Activated CD4-positive, alpha-beta memory T cell treated with anti-CD3 and anti-CD28 coated beads for 36 hours (primary cell): ENCODE data around the gene STAG2. TPM values are rescaled to one million over a fixed set of nuclear protein-coding genes. Genes with fewer than 3 reads are reported as not detected.

Experiments
- CTCF ChIA-PET: fragments of 350-600 bp; sonication (Branson Sonifier 250); formaldehyde crosslinking; loops from one replicate; lab custom pipeline; 2021; ENCODE audit warnings: antibody characterized with exemption, inconsistent platforms; lab: Charles Lee
- POLR2A ChIA-PET: fragments of 350-600 bp; sonication (Branson Sonifier 250); formaldehyde crosslinking; loops from one replicate; lab custom pipeline; 2021; ENCODE audit warnings: antibody characterized with exemption; lab: Charles Lee
- DNase-seq: peaks from one replicate; pipeline ENCODE4 v3.0.0-alpha.2; 2020
- H3K27ac Mint-ChIP-seq: one replicate; pipeline ENCODE4 v1.8.0; 2021; ENCODE audit warnings: mixed read lengths
- H3K27me3 Mint-ChIP-seq: one replicate; pipeline ENCODE4 v1.8.0; 2021; ENCODE audit warnings: mixed read lengths
- H3K36me3 Mint-ChIP-seq: one replicate; pipeline ENCODE4 v1.8.0; 2021; ENCODE audit warnings: mixed read lengths
- H3K4me1 Mint-ChIP-seq: one replicate; pipeline ENCODE4 v1.8.0; 2021; ENCODE audit warnings: low read depth, mixed read lengths
- H3K4me3 Mint-ChIP-seq: one replicate; pipeline ENCODE4 v1.8.0; 2021; ENCODE audit warnings: mild to moderate bottlenecking, mixed read lengths
- H3K9me3 Mint-ChIP-seq: one replicate; pipeline ENCODE4 v1.8.0; 2021; ENCODE audit warnings: mixed read lengths
- intact Hi-C: fragments of 100-400 bp; cut with micrococcal nuclease; formaldehyde crosslinking; loops from one replicate; pipeline ENCODE4 v1.15.1; 2023
- total RNA-seq, 2 experiments: library from RNA; stranded (reverse); gene quantifications; one replicate each; pipeline ENCODE4 v1.2.3, GENCODE V29; 2021

The STAG2 gene
- total RNA-seq, 2 experiments from 2014 or later: 86.3 to 90.1 TPM

DNA sequence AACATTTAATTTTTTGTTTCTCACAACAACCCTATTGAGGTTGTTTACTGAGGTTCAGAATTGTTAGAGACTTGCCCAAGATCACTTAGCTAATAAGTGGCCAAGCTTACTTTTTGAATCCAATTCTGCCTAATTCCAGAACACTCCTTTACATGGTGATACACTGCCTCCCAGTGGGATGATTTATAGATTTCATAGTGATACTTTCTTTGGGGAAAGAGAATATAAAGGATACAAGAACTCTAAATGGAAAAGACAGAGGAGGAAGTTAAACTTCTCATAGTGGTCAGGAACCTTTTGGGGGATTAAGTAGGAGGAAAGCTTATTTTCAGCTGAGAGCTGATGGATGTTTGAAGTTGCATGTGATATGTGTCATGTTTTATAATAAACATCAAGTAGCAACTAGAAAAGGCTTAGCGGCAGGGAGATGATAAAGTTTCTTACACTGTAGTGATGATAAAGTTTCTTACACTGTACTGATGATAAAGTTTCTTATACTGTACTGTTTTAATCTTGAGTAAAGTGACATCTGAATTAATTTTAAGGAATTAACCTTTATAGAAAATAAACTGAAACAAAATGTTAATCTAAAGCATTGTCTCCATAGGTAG lies 15.3 kb downstream of the STAG2 start:
- peak overlapping the region; percentile 24 for H3K27ac Mint-ChIP-seq
- CTCF ChIA-PET: interaction anchor here (0.6 to 1.0 kb wide), 5 partner anchors 9 to 41 kb away, joined by 3 to 6 read pairs (median 3); no protein-coding TSS in a partner anchor
- intact Hi-C loops: loop anchor here (2.0 kb wide), 1 partner anchor 14 kb away; no protein-coding TSS in a partner anchor

GRCh38 chrX:123983240-123983639 lies 21.7 kb downstream of the STAG2 start:
- CTCF ChIA-PET: no interaction called here
- intact Hi-C loops: no loop called here
- no peak overlapping the region for H3K4me3 Mint-ChIP-seq
- H3K4me1 Mint-ChIP-seq: peaks cover 49% of the 10 kb centered on the region
- H3K27me3 Mint-ChIP-seq: no peaks in the 10 kb centered on the region
- DNase-seq: no peak
- H3K9me3 Mint-ChIP-seq: no peaks in the 10 kb centered on the region
- POLR2A ChIA-PET: no interaction called here
- peaks cover 2% of the 10 kb centered on the region for H3K36me3 Mint-ChIP-seq
- H3K27ac Mint-ChIP-seq: no peak overlapping the region

More for the DNA sequence above, 15.3 kb downstream of the STAG2 start:
- no peaks in the 10 kb centered on the region for H3K27me3 Mint-ChIP-seq
- no peak for DNase-seq
- no peaks in the 10 kb centered on the region for H3K9me3 Mint-ChIP-seq
- no peaks in the 10 kb centered on the region for H3K36me3 Mint-ChIP-seq
- peaks cover 36% of the 10 kb centered on the region for H3K4me1 Mint-ChIP-seq
- POLR2A ChIA-PET: no interaction called here
- H3K4me3 Mint-ChIP-seq: no peak overlapping the region

GRCh38 chrX:123986377-123986776 lies 24.9 kb downstream of the STAG2 start:
- Mint-ChIP-seq H3K4me1 (peaks cover 52% of the 10 kb centered on the region), H3K9me3 (no peaks in the 10 kb centered on the region), H3K27ac (no peak overlapping the region), H3K27me3 (no peaks in the 10 kb centered on the region), H3K36me3 (peaks cover 2% of the 10 kb centered on the region), H3K4me3 (no peak overlapping the region)
- ChIA-PET CTCF (interaction anchor here (0.6 kb wide), 1 partner anchor 153 kb away, joined by 3 read pairs; no protein-coding TSS in a partner anchor), POLR2A (no interaction called here)
- DNase-seq: no peak
- intact Hi-C loops: no loop called here

GRCh38 chrX:123988423-123989111 lies 27.1 kb downstream of the STAG2 start:
- peaks cover 50% of the 10 kb centered on the region for H3K4me1 Mint-ChIP-seq
- no peak overlapping the region for H3K4me3 Mint-ChIP-seq
- ChIA-PET POLR2A (no interaction called here), CTCF (no interaction called here)
- intact Hi-C loops: no loop called here
- DNase-seq: no peak
- no peaks in the 10 kb centered on the region for H3K9me3 Mint-ChIP-seq
- no peaks in the 10 kb centered on the region for H3K27me3 Mint-ChIP-seq
- H3K27ac Mint-ChIP-seq: no peak overlapping the region
- H3K36me3 Mint-ChIP-seq: no peaks in the 10 kb centered on the region

- no peak for DNase-seq
- intact Hi-C loops: no loop called here
- Mint-ChIP-seq H3K27ac (no peak overlapping the region), H3K9me3 (no peaks in the 10 kb centered on the region), H3K27me3 (no peaks in the 10 kb centered on the region), H3K4me1 (peaks cover 50% of the 10 kb centered on the region), H3K4me3 (no peak overlapping the region), H3K36me3 (no peaks in the 10 kb centered on the region)
- CTCF ChIA-PET: no interaction called here
- POLR2A ChIA-PET: no interaction called here
Measured at GRCh38 chrX:123989235-123989634, 27.7 kb downstream of the STAG2 start.

DNA sequence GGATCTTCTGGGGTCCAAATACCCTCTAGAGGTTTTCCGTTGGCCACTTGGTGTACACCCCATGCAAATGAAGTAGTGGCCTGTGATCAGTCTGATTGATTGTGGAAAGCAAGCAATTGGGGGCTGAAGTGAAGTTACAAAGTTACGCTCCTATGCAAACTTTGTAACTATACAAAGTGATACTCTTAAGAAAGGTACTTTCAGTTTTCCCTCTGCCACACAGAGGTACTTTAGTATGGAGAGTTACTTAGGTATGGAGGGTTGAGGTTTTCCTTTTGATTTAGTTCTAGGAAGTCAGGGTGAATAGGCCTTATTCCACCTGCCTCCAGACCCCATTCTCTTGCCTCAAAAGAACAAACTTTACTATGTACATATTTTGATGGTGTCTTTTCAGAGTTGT lies 28.7 kb downstream of the STAG2 start:
- peaks cover 57% of the 10 kb centered on the region for H3K4me1 Mint-ChIP-seq
- H3K4me3 Mint-ChIP-seq: peak overlapping the region; percentile 41
- POLR2A ChIA-PET: no interaction called here
- no peaks in the 10 kb centered on the region for H3K9me3 Mint-ChIP-seq
- CTCF ChIA-PET: no interaction called here
- H3K27me3 Mint-ChIP-seq: no peaks in the 10 kb centered on the region
- intact Hi-C loops: no loop called here
- H3K27ac Mint-ChIP-seq: peak overlapping the region; percentile 23
- no peaks in the 10 kb centered on the region for H3K36me3 Mint-ChIP-seq
- no peak for DNase-seq

GRCh38 chrX:123990602-123991001 lies 29.1 kb downstream of the STAG2 start:
- no peak for DNase-seq
- H3K4me1 Mint-ChIP-seq: peaks cover 56% of the 10 kb centered on the region
- no peaks in the 10 kb centered on the region for H3K36me3 Mint-ChIP-seq
- no peaks in the 10 kb centered on the region for H3K9me3 Mint-ChIP-seq
- no peak overlapping the region for H3K4me3 Mint-ChIP-seq
- peak overlapping the region; percentile 23 for H3K27ac Mint-ChIP-seq
- intact Hi-C loops: no loop called here
- no peaks in the 10 kb centered on the region for H3K27me3 Mint-ChIP-seq
- ChIA-PET CTCF (no interaction called here), POLR2A (no interaction called here)

- intact Hi-C loops: no loop called here
- Mint-ChIP-seq H3K4me1 (peaks cover 56% of the 10 kb centered on the region), H3K27me3 (no peaks in the 10 kb centered on the region), H3K4me3 (no peak overlapping the region), H3K27ac (no peak overlapping the region), H3K9me3 (no peaks in the 10 kb centered on the region), H3K36me3 (no peaks in the 10 kb centered on the region)
- no peak for DNase-seq
- ChIA-PET CTCF (no interaction called here), POLR2A (no interaction called here)
Measured at GRCh38 chrX:123993326-123993725, 31.8 kb downstream of the STAG2 start.

DNA sequence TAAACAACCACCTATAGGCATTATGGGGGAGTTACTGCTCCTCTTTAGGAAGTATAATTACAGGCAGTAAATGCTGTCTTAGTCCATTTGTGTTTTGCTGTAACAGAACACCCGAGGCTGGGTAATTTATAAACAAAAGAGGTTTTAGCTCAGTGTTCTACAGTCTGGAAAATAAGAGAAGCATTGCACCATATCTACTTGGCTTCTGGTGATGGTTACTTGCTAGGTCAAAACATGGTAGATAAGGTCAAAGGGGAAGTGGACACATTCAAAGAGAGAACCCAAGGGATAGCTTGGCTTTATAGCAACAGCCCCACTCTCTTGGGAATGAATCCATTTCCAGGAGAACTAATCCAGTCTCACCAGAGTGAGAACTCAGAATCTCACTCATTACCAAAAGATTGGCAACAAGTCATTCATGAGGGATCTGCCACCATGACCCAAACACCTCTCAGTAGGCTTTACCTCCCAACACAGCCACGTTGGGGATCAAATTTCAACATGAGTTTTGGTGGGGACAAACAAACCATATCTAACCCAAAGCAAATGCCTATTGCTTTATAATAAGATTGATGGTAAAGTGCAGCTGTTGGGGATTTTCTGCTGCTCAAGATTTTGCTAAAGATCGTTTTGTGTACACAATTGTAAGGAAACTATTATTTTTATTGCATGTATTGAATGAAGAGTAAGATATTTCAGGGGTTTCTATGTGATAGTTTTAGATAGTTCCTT lies 32.6 kb downstream of the STAG2 start:
- CTCF ChIA-PET: interaction anchor here (0.9 kb wide), 1 partner anchor 9 kb away, joined by 3 read pairs; no protein-coding TSS in a partner anchor
- POLR2A ChIA-PET: no interaction called here
- Mint-ChIP-seq H3K4me1 (peaks cover 51% of the 10 kb centered on the region), H3K9me3 (no peaks in the 10 kb centered on the region), H3K36me3 (no peaks in the 10 kb centered on the region), H3K27me3 (no peaks in the 10 kb centered on the region), H3K27ac (no peak overlapping the region), H3K4me3 (no peak overlapping the region)
- intact Hi-C loops: no loop called here
- DNase-seq: no peak

DNA sequence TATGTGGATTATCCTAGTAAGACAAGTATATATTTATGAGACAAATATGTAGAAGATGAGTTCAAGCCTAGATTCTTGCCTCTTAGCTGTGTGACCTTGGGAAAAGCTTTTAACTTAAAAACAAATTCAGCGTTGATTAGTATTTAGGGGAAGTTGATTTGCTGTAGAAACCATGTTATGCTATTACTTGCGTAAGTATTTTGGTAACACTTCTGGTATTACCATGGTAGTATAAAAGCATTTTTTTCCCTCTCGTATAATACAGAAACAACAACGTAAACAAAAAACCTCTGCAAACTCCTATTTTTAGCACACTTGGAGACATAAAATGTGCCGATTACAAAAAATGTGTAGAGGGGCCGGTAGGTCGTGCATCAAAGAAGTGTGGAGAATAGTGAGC lies 33.2 kb downstream of the STAG2 start:
- CTCF ChIA-PET: interaction anchor here (0.9 kb wide), 1 partner anchor 10 kb away, joined by 3 read pairs; no protein-coding TSS in a partner anchor
- no peak overlapping the region for H3K27ac Mint-ChIP-seq
- H3K27me3 Mint-ChIP-seq: no peaks in the 10 kb centered on the region

GRCh38 chrX:124001581-124001980 lies 40.1 kb downstream of the STAG2 start:
- no peaks in the 10 kb centered on the region for H3K27me3 Mint-ChIP-seq
- DNase-seq: no peak
- H3K9me3 Mint-ChIP-seq: no peaks in the 10 kb centered on the region
- POLR2A ChIA-PET: no interaction called here
- peaks cover 3% of the 10 kb centered on the region for H3K36me3 Mint-ChIP-seq
- H3K27ac Mint-ChIP-seq: no peak overlapping the region
- peaks cover 42% of the 10 kb centered on the region for H3K4me1 Mint-ChIP-seq
- H3K4me3 Mint-ChIP-seq: no peak overlapping the region
- intact Hi-C loops: no loop called here
- CTCF ChIA-PET: no interaction called here

More for the DNA sequence above, 33.2 kb downstream of the STAG2 start:
- H3K36me3 Mint-ChIP-seq: no peaks in the 10 kb centered on the region
- peaks cover 55% of the 10 kb centered on the region for H3K4me1 Mint-ChIP-seq
- no peaks in the 10 kb centered on the region for H3K9me3 Mint-ChIP-seq
- intact Hi-C loops: no loop called here
- POLR2A ChIA-PET: no interaction called here
- H3K4me3 Mint-ChIP-seq: no peak overlapping the region
- DNase-seq: no peak

DNA sequence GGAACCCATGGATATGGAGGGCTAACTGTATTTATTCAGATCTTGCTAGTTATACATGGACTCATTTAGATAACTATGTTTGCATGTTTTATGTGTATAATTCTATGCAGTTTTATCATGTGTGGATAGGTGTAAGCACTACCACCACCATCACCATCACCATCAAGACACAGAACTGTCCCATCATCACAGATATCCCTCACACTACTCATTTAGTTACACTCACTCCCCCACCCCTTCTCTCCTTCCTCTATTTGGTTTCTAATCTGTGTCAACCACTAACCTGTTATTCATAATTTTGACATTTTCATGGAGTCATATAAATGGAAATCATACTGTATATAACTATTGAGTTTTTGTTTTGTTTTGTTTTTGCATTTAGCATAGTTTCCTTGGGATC lies 43.7 kb downstream of the STAG2 start:
- POLR2A ChIA-PET: no interaction called here
- intact Hi-C loops: no loop called here
- CTCF ChIA-PET: no interaction called here

More for the DNA sequence above, 43.7 kb downstream of the STAG2 start:
- Mint-ChIP-seq H3K9me3 (no peaks in the 10 kb centered on the region), H3K4me1 (peaks cover 51% of the 10 kb centered on the region), H3K27ac (no peak overlapping the region), H3K27me3 (no peaks in the 10 kb centered on the region), H3K4me3 (no peak overlapping the region), H3K36me3 (peaks cover 3% of the 10 kb centered on the region)
- no peak for DNase-seq
